Loucy (cell line): ENCODE data around the gene TMEM187.
A peak's percentile ranks its signal among the peaks of the same experiment; 100 is the strongest.

ENCODE experiments used
- H2AFZ ChIP-seq: fragments of 200-600 bp; sonication (generic); 2 replicates; pipeline ENCODE4 v1.6.0; 2016; ENCODE audit warnings: antibody characterized with exemption, mild to moderate bottlenecking, low read length, moderate library complexity
- H3F3A ChIP-seq: fragments of 200-600 bp; 2 replicates; pipeline ENCODE4 v1.6.0; 2016; ENCODE audit warnings: antibody characterized with exemption, low read depth, mild to moderate bottlenecking
- H3K27me3 ChIP-seq: fragments of 200-600 bp; sonication (generic); 2 replicates; pipeline ENCODE4 v1.6.1; 2014; ENCODE audit warnings: low read length, mild to moderate bottlenecking; ENCODE audit not compliant: insufficient read depth, poor library complexity, severe bottlenecking
- H3K36me3 ChIP-seq: fragments of 200-600 bp; sonication (generic); 2 replicates; pipeline ENCODE4 v1.6.1; 2016; ENCODE audit warnings: low read length; ENCODE audit not compliant: insufficient read depth
- H3K4me1 ChIP-seq: fragments of 200-600 bp; sonication (generic); 2 replicates; pipeline ENCODE4 v1.5.1; 2014; ENCODE audit warnings: low read length, mild to moderate bottlenecking; ENCODE audit not compliant: insufficient read depth, poor library complexity, severe bottlenecking
- H3K4me2 ChIP-seq: fragments of 200-600 bp; sonication (generic); 2 replicates; pipeline ENCODE4 v1.6.0; 2014; ENCODE audit warnings: antibody characterized with exemption, low read length, low read depth, mild to moderate bottlenecking; ENCODE audit not compliant: poor library complexity, severe bottlenecking
- H3K4me3 ChIP-seq: fragments of 200-600 bp; sonication (generic); 2 replicates; pipeline ENCODE4 v1.5.1; 2014; ENCODE audit warnings: low read length, mild to moderate bottlenecking, mixed read lengths; ENCODE audit not compliant: poor library complexity, severe bottlenecking
- H3K79me2 ChIP-seq: fragments of 200-600 bp; sonication (generic); 2 replicates; pipeline ENCODE4 v1.6.1; 2014; ENCODE audit warnings: low read length; ENCODE audit not compliant: insufficient read depth
- H3K9ac ChIP-seq: fragments of 200-600 bp; sonication (generic); 2 replicates; pipeline ENCODE4 v1.6.0; 2014; ENCODE audit warnings: mild to moderate bottlenecking, low read depth, low read length, moderate library complexity; ENCODE audit not compliant: poor library complexity, severe bottlenecking
- H3K9me2 ChIP-seq: fragments of 200-600 bp; sonication (generic); replicated peaks from 2 replicates; pipeline ENCODE4 v1.6.1; 2016; ENCODE audit warnings: low read depth, low read length, mixed read lengths
- H3K9me3 ChIP-seq: fragments of 200-600 bp; sonication (generic); 2 replicates; pipeline ENCODE4 v1.6.1; 2014; ENCODE audit warnings: mild to moderate bottlenecking, antibody characterized with exemption, low read length, low read depth; ENCODE audit not compliant: insufficient read depth
- H4K20me1 ChIP-seq: fragments of 200-600 bp; sonication (generic); 2 replicates; pipeline ENCODE4 v1.6.0; 2014; ENCODE audit warnings: antibody characterized with exemption, low read length, mild to moderate bottlenecking; ENCODE audit not compliant: insufficient read depth, poor library complexity, severe bottlenecking
- CTCF ChIP-seq: fragments of 200-600 bp; sonication (generic); conservative IDR thresholded peaks from 2 replicates; pipeline ENCODE4 v1.5.1; 2014; ENCODE audit warnings: mild to moderate bottlenecking, antibody characterized with exemption, low read length
- EZH2phosphoT487 ChIP-seq: fragments of 200-600 bp; IDR thresholded peaks from 2 replicates; pipeline ENCODE4 v1.6.1; 2018; ENCODE audit warnings: antibody characterized with exemption, mild to moderate bottlenecking, moderate library complexity, borderline replicate concordance

Gene TMEM187

GRCh38 chrX:154019633-154020528 is 47.3 kb downstream of the TMEM187 start, which contains the start of gene IRAK1:
Gene IRAK1, minus strand, starts transcription at chrX:154019902. Its CDS starts 90 bp downstream, at chrX:154019812.
- H3K27me3 ChIP-seq, result no peaks in the 10 kb centered on the region
- no peaks in the 10 kb centered on the region for H3K9me2 ChIP-seq
- H3K79me2 ChIP-seq, result peaks cover 52% of the 10 kb centered on the region
- H3F3A ChIP-seq, result no peaks in the 10 kb centered on the region
- H3K4me1 ChIP-seq, result no peaks in the 10 kb centered on the region
- no peak within 1 kb of the TSS for H2AFZ ChIP-seq
- H3K4me3 ChIP-seq, result peak within 1 kb of the TSS; percentile 96
- peaks cover 7% of the 10 kb centered on the region; the same call in 1 of the 2 replicates for H3K36me3 ChIP-seq
- TF ChIP-seq EZH2phosphoT487 (no peak), CTCF (no peak)
- peak within 1 kb of the TSS; percentile 96 for H3K9ac ChIP-seq
- H3K9me3 ChIP-seq, result no peaks in the 10 kb centered on the region
- no peaks in the 10 kb centered on the region for H4K20me1 ChIP-seq
- peak within 1 kb of the TSS; percentile 93 for H3K4me2 ChIP-seq

- H2AFZ ChIP-seq, result no peak overlapping the region
- H3K9me3 ChIP-seq, result no peaks in the 10 kb centered on the region
- H3K4me3 ChIP-seq, result peak overlapping the region; percentile 81
- H3K27me3 ChIP-seq, result no peaks in the 10 kb centered on the region
- H3K9ac ChIP-seq, result peak overlapping the region; percentile 84
- TF ChIP-seq CTCF (no peak), EZH2phosphoT487 (no peak)
- peaks cover 7% of the 10 kb centered on the region; the same call in 1 of the 2 replicates for H3K36me3 ChIP-seq
- peaks cover 50% of the 10 kb centered on the region for H3K79me2 ChIP-seq
- H4K20me1 ChIP-seq, result no peaks in the 10 kb centered on the region
- no peaks in the 10 kb centered on the region for H3K4me1 ChIP-seq
- H3K4me2 ChIP-seq, result peak overlapping the region; percentile 86
- no peaks in the 10 kb centered on the region for H3F3A ChIP-seq
- H3K9me2 ChIP-seq, result no peaks in the 10 kb centered on the region
Observed at GRCh38 chrX:154020536-154021115, 48.1 kb downstream of the TMEM187 start.

GRCh38 chrX:154021131-154021611 is 48.6 kb downstream of the TMEM187 start:
- Histone ChIP-seq H3K36me3 (peaks cover 4% of the 10 kb centered on the region; the same call in 1 of the 2 replicates), H3K4me3 (peak overlapping the region; percentile 81), H3F3A (no peaks in the 10 kb centered on the region), H3K4me1 (no peaks in the 10 kb centered on the region), H3K9me3 (no peaks in the 10 kb centered on the region), H3K9me2 (no peaks in the 10 kb centered on the region), H3K79me2 (peaks cover 45% of the 10 kb centered on the region), H2AFZ (no peak overlapping the region), H3K27me3 (no peaks in the 10 kb centered on the region), H3K4me2 (peak overlapping the region; percentile 86), H4K20me1 (no peaks in the 10 kb centered on the region), H3K9ac (peak overlapping the region; percentile 84)
- no peak for TF ChIP-seq CTCF
- no peak for TF ChIP-seq EZH2phosphoT487
